PC-3 (cell line): Measurements from ENCODE around the gene AFF4. TPM values are rescaled to one million over a fixed set of nuclear protein-coding genes. Genes with fewer than 3 reads are reported as not detected.
A peak's percentile ranks its signal among the peaks of the same experiment; 100 is the strongest.

ENCODE experiments used
- ATAC-seq: fragments of 200-7000 bp; cut with Tn5 transposase; 2 replicates; pipeline ENCODE4 v1.9.1; 2020; ENCODE audit warnings: mild to moderate bottlenecking, moderate library complexity
- BruUV-seq: library from RNA; stranded (reverse); fragments of 400-500 nt; replicated peaks from 2 replicates; lab custom pipeline; 2021; lab: Mats Ljungman, UMichigan
- CTCF ChIA-PET: fragments of 300-600 bp; sonication (Branson Sonifier 250); formaldehyde crosslinking; loops from one replicate; lab custom pipeline; 2022; ENCODE audit warnings: antibody characterized with exemption; lab: Charles Lee
- POLR2A ChIA-PET: fragments of 300-600 bp; sonication (Branson Sonifier 250); formaldehyde crosslinking; loops from one replicate; lab custom pipeline; 2022; ENCODE audit warnings: antibody characterized with exemption; ENCODE audit not compliant: unreplicated experiment; lab: Charles Lee
- DNase-seq: peaks from one replicate; pipeline ENCODE4 v3.0.0-alpha.2; 2015
- H2AFZ ChIP-seq: fragments of 300-600 bp; sonication (generic); 2 replicates; pipeline ENCODE4 v1.6.0; 2016; ENCODE audit warnings: antibody characterized with exemption, low read length
- H3F3A ChIP-seq: fragments of 300-600 bp; sonication (generic); one replicate; pipeline ENCODE4 v1.6.0; 2017; ENCODE audit warnings: antibody characterized with exemption, low read length, control low read depth, mild to moderate bottlenecking; ENCODE audit not compliant: unreplicated experiment
- H3K27ac ChIP-seq: fragments of 300-600 bp; sonication (generic); 2 replicates; pipeline ENCODE4 v1.5.1; 2016; ENCODE audit warnings: mild to moderate bottlenecking, low read length
- H3K27me3 ChIP-seq: fragments of 300-600 bp; sonication (generic); 2 replicates; pipeline ENCODE4 v1.6.1; 2016; ENCODE audit warnings: low read length, mixed read lengths
- H3K36me3 ChIP-seq: fragments of 300-600 bp; sonication (generic); 2 replicates; pipeline ENCODE4 v1.6.1; 2016; ENCODE audit warnings: low read depth, mixed run types, low read length, mixed read lengths
- H3K4me1 ChIP-seq: fragments of 300-600 bp; sonication (generic); 2 replicates; pipeline ENCODE4 v1.5.1; 2016; ENCODE audit warnings: low read length; ENCODE audit not compliant: insufficient read depth
- H3K4me2 ChIP-seq: fragments of 300-600 bp; sonication (generic); 2 replicates; pipeline ENCODE4 v1.6.0; 2016; ENCODE audit warnings: low read length
- H3K4me3 ChIP-seq: fragments of 300-600 bp; sonication (generic); 2 replicates; pipeline ENCODE4 v1.5.1; 2016; ENCODE audit warnings: mild to moderate bottlenecking, low read length, mixed read lengths
- H3K79me2 ChIP-seq: fragments of 300-600 bp; sonication (generic); 2 replicates; pipeline ENCODE4 v1.6.1; 2017; ENCODE audit warnings: low read length, mixed read lengths
- H3K9ac ChIP-seq: fragments of 300-600 bp; sonication (generic); 2 replicates; pipeline ENCODE4 v1.6.0; 2016; ENCODE audit warnings: mild to moderate bottlenecking, low read length
- H3K9me2 ChIP-seq: fragments of 300-600 bp; sonication (generic); replicated peaks from 2 replicates; pipeline ENCODE4 v1.6.1; 2016; ENCODE audit warnings: mixed run types, low read length, mixed read lengths
- H3K9me3 ChIP-seq: fragments of 300-600 bp; sonication (generic); 2 replicates; pipeline ENCODE4 v1.6.1; 2016; ENCODE audit warnings: low read length, mixed read lengths
- H4K20me1 ChIP-seq: fragments of 300-600 bp; sonication (generic); 2 replicates; pipeline ENCODE4 v1.6.1; 2016; ENCODE audit warnings: low read length, mixed read lengths
- EZH2 ChIP-seq: fragments of 300-600 bp; sonication (generic); IDR thresholded peaks from one replicate; pipeline ENCODE4 v1.6.1; 2017; ENCODE audit warnings: antibody characterized with exemption, mild to moderate bottlenecking, low read length; ENCODE audit not compliant: unreplicated experiment
- EZH2phosphoT487 ChIP-seq: fragments of 300-600 bp; sonication (generic); IDR thresholded peaks from 2 replicates; pipeline ENCODE4 v1.6.1; 2018; ENCODE audit warnings: mild to moderate bottlenecking, antibody characterized with exemption, low read length, borderline replicate concordance
- intact Hi-C: fragments of 100-400 bp; cut with micrococcal nuclease; formaldehyde crosslinking; loops from 2 replicates; pipeline ENCODE4 v1.9.0; 2023
- total RNA-seq: library from RNA; depleted of rRNA; stranded (reverse); fragments of >200 nt; gene quantifications from 2 replicates; pipeline ENCODE4 v1.2.3, GENCODE V29; 2014
- TF ChIP-seq, protein P1 (sequence below): fragments of 300-600 bp; sonication (generic); conservative IDR thresholded peaks from 2 replicates; pipeline ENCODE4 v1.5.1; 2017; ENCODE audit warnings: antibody characterized with exemption, low read depth, mild to moderate bottlenecking, low read length

The AFF4 gene
- total RNA-seq, 1 experiment from 2014 or later, result 23.5 TPM

DNA sequence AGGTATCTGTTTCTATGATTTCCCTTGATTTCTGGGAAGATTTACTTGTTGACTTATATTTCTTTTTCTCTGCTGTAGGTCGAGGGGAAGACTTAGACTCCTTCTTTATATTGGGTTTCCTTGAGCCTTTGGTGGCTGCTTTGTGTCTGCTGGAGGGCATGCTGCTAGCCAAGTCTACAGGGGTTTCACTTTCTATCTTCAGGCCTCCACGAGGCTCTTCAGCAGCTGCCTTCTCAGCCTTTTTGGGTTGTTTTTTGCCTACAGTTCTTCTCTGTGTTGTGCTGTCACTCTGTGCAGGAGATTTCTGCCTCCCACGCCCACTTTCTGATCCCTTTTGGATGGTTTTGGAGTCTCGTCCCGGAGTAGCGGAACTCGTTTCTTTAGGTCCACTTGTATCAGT, 66.7 kb downstream of the AFF4 start:
- CTCF ChIA-PET, result no interaction called here
- Histone ChIP-seq H3K27me3 (no peaks in the 10 kb centered on the region), H3K9me3 (no peaks in the 10 kb centered on the region), H3K4me1 (no peaks in the 10 kb centered on the region), H3K4me3 (no peak overlapping the region), H3F3A (no peaks in the 10 kb centered on the region), H3K36me3 (peaks cover 43% of the 10 kb centered on the region), H2AFZ (no peak overlapping the region), H3K79me2 (no peaks in the 10 kb centered on the region), H3K4me2 (no peak overlapping the region), H4K20me1 (no peaks in the 10 kb centered on the region), H3K9me2 (no peaks in the 10 kb centered on the region), H3K9ac (no peak overlapping the region), H3K27ac (no peak overlapping the region)
- BruUV-seq, result TSS peak; percentile 35
- intact Hi-C loops, result no loop called here
- POLR2A ChIA-PET, result no interaction called here
- no peak for ATAC-seq
- TF ChIP-seq EZH2phosphoT487 (no peak), EZH2 (no peak)
- TF ChIP-seq, protein P1, sequence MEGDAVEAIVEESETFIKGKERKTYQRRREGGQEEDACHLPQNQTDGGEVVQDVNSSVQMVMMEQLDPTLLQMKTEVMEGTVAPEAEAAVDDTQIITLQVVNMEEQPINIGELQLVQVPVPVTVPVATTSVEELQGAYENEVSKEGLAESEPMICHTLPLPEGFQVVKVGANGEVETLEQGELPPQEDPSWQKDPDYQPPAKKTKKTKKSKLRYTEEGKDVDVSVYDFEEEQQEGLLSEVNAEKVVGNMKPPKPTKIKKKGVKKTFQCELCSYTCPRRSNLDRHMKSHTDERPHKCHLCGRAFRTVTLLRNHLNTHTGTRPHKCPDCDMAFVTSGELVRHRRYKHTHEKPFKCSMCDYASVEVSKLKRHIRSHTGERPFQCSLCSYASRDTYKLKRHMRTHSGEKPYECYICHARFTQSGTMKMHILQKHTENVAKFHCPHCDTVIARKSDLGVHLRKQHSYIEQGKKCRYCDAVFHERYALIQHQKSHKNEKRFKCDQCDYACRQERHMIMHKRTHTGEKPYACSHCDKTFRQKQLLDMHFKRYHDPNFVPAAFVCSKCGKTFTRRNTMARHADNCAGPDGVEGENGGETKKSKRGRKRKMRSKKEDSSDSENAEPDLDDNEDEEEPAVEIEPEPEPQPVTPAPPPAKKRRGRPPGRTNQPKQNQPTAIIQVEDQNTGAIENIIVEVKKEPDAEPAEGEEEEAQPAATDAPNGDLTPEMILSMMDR, result no peak
- no peak for DNase-seq

DNA sequence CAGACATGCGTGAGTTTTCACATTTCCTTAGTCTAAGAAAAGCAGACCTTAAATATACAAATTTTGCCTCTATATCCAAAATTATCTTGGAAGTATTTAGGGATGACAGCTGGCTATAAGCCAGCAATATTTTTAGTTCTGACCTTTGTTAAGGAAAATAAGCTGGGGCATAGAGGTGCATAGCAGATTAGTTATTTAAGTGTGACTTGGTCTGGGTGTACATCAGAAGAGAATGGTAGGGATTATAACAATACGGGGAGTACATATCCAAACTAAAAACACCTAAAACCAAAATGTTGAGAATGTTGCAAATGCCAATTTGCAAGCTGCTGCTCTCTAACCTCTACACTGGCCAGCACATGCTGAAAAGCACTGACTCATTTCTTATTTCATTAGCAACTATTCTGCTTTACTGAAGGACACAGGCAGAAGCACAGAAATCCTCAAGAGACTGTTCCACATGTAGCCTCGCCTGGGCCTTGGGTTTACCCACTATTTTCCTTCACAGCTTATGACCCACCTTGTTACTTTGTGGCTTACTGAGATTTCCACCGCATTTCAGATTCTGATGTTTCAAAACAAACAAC, 67.6 kb downstream of the AFF4 start:
- intact Hi-C loops, result no loop called here
- no peaks in the 10 kb centered on the region for H3K79me2 ChIP-seq
- TF ChIP-seq EZH2 (no peak), EZH2phosphoT487 (no peak)
- TF ChIP-seq, protein P1, result no peak
- H3K36me3 ChIP-seq, result peaks cover 44% of the 10 kb centered on the region
- POLR2A ChIA-PET, result no interaction called here
- DNase-seq, result no peak
- no peaks in the 10 kb centered on the region for H3F3A ChIP-seq
- H3K4me1 ChIP-seq, result no peaks in the 10 kb centered on the region
- H2AFZ ChIP-seq, result no peak overlapping the region
- ATAC-seq, result no peak
- H3K27me3 ChIP-seq, result no peaks in the 10 kb centered on the region
- no peaks in the 10 kb centered on the region for H4K20me1 ChIP-seq
- BruUV-seq, result no TSS peak
- no peak overlapping the region for H3K4me3 ChIP-seq
- no peaks in the 10 kb centered on the region for H3K9me3 ChIP-seq
- no peak overlapping the region for H3K27ac ChIP-seq
- no peak overlapping the region for H3K9ac ChIP-seq
- CTCF ChIA-PET, result no interaction called here
- H3K9me2 ChIP-seq, result no peaks in the 10 kb centered on the region
- H3K4me2 ChIP-seq, result no peak overlapping the region

DNA sequence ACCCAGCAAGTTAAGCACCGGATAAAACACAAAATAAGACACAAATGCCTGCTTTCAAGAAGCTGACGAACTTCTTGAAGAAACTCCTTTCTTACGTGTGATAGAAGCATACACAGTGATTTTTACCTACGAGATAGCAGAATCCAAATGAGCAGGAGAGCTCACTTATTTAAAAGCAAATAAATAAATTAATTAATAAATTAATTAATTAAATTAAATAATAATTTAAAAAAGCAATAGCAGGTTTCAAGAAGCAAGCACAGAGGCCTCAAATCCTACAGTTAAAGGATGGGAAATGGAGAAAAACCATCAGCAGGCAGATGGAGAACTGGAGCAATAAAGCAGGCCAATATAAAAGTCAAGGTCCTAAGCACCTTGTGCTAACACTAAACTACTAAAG, 72.6 kb downstream of the AFF4 start:
- Histone ChIP-seq H3K4me1 (no peaks in the 10 kb centered on the region), H3K9me3 (no peaks in the 10 kb centered on the region), H3K9ac (no peak overlapping the region), H3K79me2 (no peaks in the 10 kb centered on the region), H3K27me3 (no peaks in the 10 kb centered on the region), H3K4me2 (no peak overlapping the region), H3K36me3 (peaks cover 58% of the 10 kb centered on the region), H3K9me2 (no peaks in the 10 kb centered on the region), H3F3A (no peaks in the 10 kb centered on the region), H4K20me1 (no peaks in the 10 kb centered on the region), H3K27ac (no peak overlapping the region), H3K4me3 (no peak overlapping the region), H2AFZ (no peak overlapping the region)
- POLR2A ChIA-PET, result no interaction called here
- DNase-seq (no peak), ATAC-seq (no peak)
- no TSS peak for BruUV-seq
- intact Hi-C loops, result no loop called here
- no peak for TF ChIP-seq EZH2phosphoT487
- CTCF ChIA-PET, result no interaction called here
